Gastrocnemius medialis (tissue), 4 donors: Measurements from ENCODE around the gene ANKRD36B.
"Not testable (repeated sequence)": the region's sequence is repeated elsewhere in the genome, so short reads cannot be mapped to it uniquely, and the experiment has no call there.

Experiments
- POLR2A ChIP-seq, 2 donors: fragments of 450-650 bp; IDR thresholded peaks; one replicate each; pipeline ENCODE4 v1.6.1; 2017; ENCODE audit warnings: antibody characterized with exemption in 2 of 2, mild to moderate bottlenecking in 2 of 2, moderate library complexity in 2 of 2
- TF ChIP-seq, protein P1 (sequence below), 5 experiments: fragments of 450-650 bp in 3 of 5; fragments of 200-600 bp in 2 of 5; sonication (generic) in 2 of 5; IDR thresholded peaks in 4 of 5; conservative IDR thresholded peaks in 1 of 5; 1 replicate in 4 of 5; 2 replicates in 1 of 5; pipeline ENCODE4 v1.5.1; 2016 to 2019; ENCODE audit warnings: antibody characterized with exemption in 5 of 5, mild to moderate bottlenecking in 3 of 5, moderate library complexity in 3 of 5

DNA sequence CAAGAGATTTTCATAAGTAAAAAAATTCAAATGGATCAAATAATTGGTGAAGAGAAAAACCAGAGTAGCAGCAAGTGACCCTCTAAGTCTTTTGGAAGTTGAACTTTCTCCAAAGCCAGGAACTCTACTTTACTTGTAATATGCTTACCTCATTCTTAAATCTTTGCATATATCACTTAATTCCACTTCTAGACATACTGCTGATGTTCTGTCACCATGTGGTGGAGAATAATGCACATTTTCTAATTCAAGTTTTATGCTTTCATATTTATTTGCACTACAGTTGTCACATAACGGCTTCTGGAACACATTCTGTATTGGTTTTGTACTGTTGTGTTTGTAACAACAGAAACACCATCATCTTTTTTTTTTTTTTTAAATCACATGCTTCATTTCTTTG, 65.9 kb downstream of the ANKRD36B start:
- TF ChIP-seq, protein P1, sequence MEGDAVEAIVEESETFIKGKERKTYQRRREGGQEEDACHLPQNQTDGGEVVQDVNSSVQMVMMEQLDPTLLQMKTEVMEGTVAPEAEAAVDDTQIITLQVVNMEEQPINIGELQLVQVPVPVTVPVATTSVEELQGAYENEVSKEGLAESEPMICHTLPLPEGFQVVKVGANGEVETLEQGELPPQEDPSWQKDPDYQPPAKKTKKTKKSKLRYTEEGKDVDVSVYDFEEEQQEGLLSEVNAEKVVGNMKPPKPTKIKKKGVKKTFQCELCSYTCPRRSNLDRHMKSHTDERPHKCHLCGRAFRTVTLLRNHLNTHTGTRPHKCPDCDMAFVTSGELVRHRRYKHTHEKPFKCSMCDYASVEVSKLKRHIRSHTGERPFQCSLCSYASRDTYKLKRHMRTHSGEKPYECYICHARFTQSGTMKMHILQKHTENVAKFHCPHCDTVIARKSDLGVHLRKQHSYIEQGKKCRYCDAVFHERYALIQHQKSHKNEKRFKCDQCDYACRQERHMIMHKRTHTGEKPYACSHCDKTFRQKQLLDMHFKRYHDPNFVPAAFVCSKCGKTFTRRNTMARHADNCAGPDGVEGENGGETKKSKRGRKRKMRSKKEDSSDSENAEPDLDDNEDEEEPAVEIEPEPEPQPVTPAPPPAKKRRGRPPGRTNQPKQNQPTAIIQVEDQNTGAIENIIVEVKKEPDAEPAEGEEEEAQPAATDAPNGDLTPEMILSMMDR (IDR thresholded peaks at IDR 0.05 in 4 of 5, conservative IDR thresholded peaks at IDR 0.05 in 1 of 5) = not testable (repeated sequence)
- TF ChIP-seq POLR2A (IDR thresholded peaks at IDR 0.05) = not testable (repeated sequence)
